ENCODE results near the gene ZNF507. TPM values are rescaled to one million over a fixed set of nuclear protein-coding genes. Genes with fewer than 3 reads are reported as not detected.

Gene ZNF507
- total and polyA plus RNA-seq, 2 of the 8 experiments (the other 6 are each of a cell fraction or from before 2014, with no cell fraction given): 8.6 to 28.8 TPM

DNA sequence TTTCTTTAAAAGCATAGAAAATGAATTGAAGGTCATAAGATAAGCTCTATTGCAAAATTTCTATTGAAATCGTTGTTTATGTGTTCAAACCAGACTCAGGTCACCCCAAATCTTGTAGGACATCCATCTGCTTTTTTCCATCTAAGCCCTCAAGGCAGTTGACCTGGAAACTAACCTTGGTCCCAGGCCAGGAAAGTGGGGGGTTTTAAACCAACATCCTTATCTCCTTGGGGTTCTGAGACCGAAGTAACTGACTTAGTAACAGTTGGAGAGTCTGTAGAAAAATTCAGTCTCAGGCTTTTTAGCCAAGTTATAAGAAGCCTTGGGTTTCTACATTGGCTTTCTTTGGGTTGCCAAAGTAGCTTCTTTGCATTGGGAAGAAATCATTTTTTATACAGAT, 23.4 kb downstream of the ZNF507 start:
- H3K4me3 ChIP-seq (ENCODE audit: extremely low read depth in 1 of 4, insufficient read depth in 2 of 4, low read depth in 3 of 4, low read length in 4 of 4): no peak overlapping the region
- no peak overlapping the region for H3K9ac ChIP-seq (replicated peaks in 1 of 4; ENCODE audit: extremely low read depth in 1 of 4, low read depth in 3 of 4, low read length in 3 of 4)
- DNase-seq (ENCODE audit: low read depth in 1 of 2, low spot score in 2 of 2) (no peak), FAIRE-seq (no peak)
- H3K18ac ChIP-seq (ENCODE audit: extremely low read depth, low read length): no peak overlapping the region
- WGBS, 2 experiments (ENCODE audit: extremely low coverage in 1 of 2, insufficient coverage in 1 of 2, insufficient read length in 1 of 2, insufficient replicate concordance in 2 of 2, low coverage in 1 of 2, low lambda C conversion rate in 2 of 2, missing lambda C conversion rate in 1 of 2): 94% methylated on average over 2 of the region's 2 CpGs; no CpG with 5 or more reads in 1 of the 2 experiments
- H3K56ac ChIP-seq (replicated peaks; ENCODE audit: insufficient read length, low read depth, low read length): no peak overlapping the region
- no peak overlapping the region for H3K23ac ChIP-seq (ENCODE audit: insufficient read length)
- CTCF ChIA-PET (ENCODE audit: partially characterized antibody): interaction anchor here (0.8 to 2.1 kb wide), 4 partner anchors 8 to 145 kb away, joined by 3 to 5 read pairs (median 3); no protein-coding TSS in a partner anchor
- no peaks in the 10 kb centered on the region; the same call in 1 of the 2 replicates for H3K79me1 ChIP-seq (ENCODE audit: low read depth, low read length)
- H3K9me3 ChIP-seq (ENCODE audit: insufficient read depth in 2 of 2, low read depth in 1 of 2, low read length in 1 of 2): 0 out of 4 replicates have a peak, but pooled peaks cover 0 to 1% of the 10 kb centered on the region in 2 experiments
- no peak overlapping the region for H3K27ac ChIP-seq (ENCODE audit: low read depth, low read length)
- no peak overlapping the region for H4K91ac ChIP-seq (replicated peaks; ENCODE audit: insufficient read length, low read length)
- no peak overlapping the region for H4K8ac ChIP-seq (ENCODE audit: extremely low read depth, insufficient read depth, low read length)
- no peak overlapping the region for H3K4ac ChIP-seq (replicated peaks; ENCODE audit: insufficient read length, low read depth, low read length)
- H2BK12ac ChIP-seq (ENCODE audit: low read depth, low read length): no peak overlapping the region
- H2BK15ac ChIP-seq (ENCODE audit: low read length): no peak overlapping the region
- H3K23me2 ChIP-seq (ENCODE audit: low read depth, low read length): no peaks in the 10 kb centered on the region
- H3K27me3 ChIP-seq (replicated peaks in 1 of 4; ENCODE audit: control insufficient read depth in 3 of 4, extremely low read depth in 1 of 4, insufficient read depth in 3 of 4, low read length in 3 of 4): no peaks in the 10 kb centered on the region
- no peak overlapping the region for H2BK20ac ChIP-seq (ENCODE audit: low read length)
- H2AK5ac ChIP-seq (ENCODE audit: low read depth, low read length): no peak overlapping the region
- no peak overlapping the region for H2BK5ac ChIP-seq (ENCODE audit: low read depth, low read length)
- H3K14ac ChIP-seq (ENCODE audit: insufficient read length): no peak overlapping the region
- H3K36me3 ChIP-seq (ENCODE audit: control insufficient read depth in 2 of 4, insufficient read depth in 4 of 4, low read length in 3 of 4): peaks cover 5 to 25% (median 14%) of the 10 kb centered on the region in 4 experiments
- no peak overlapping the region for H4K5ac ChIP-seq (ENCODE audit: insufficient read length, low read depth, low read length)
- no peak overlapping the region for H3K4me2 ChIP-seq (ENCODE audit: insufficient read depth in 1 of 2, low read depth in 2 of 2, low read length in 2 of 2)
- H2AFZ ChIP-seq (ENCODE audit: low read length): no peak overlapping the region
- H2BK120ac ChIP-seq (replicated peaks; ENCODE audit: low read depth, low read length): no peak overlapping the region
- peaks cover 0 to 4% (median 0%) of the 10 kb centered on the region in 4 experiments; a peak in 2 of 7 replicates for H3K4me1 ChIP-seq (replicated peaks in 1 of 4; ENCODE audit: control insufficient read depth in 3 of 4, insufficient read depth in 4 of 4, low read length in 3 of 4)
- POLR2A ChIA-PET (ENCODE audit: partially characterized antibody): interaction anchor here (1.1 to 1.9 kb wide), 3 partner anchors 9 to 59 kb away, joined by 3 to 4 read pairs (median 3); no protein-coding TSS in a partner anchor
- H3K79me2 ChIP-seq (ENCODE audit: control insufficient read depth in 1 of 2, insufficient read depth in 2 of 2, low read length in 2 of 2): peaks cover 8 to 50% of the 10 kb centered on the region in 2 experiments
- peaks cover under 1 to 11% of the 10 kb centered on the region in 2 experiments for H4K20me1 ChIP-seq (replicated peaks in 1 of 2; ENCODE audit: control insufficient read depth in 1 of 2, insufficient read depth in 2 of 2, low read length in 2 of 2)
- TF ChIP-seq FOSL1 (IDR thresholded peaks at IDR 0.05; ENCODE audit: insufficient read depth, low read depth, low read length) (no peak), TBP (IDR thresholded peaks at IDR 0.05; ENCODE audit: low read depth, low read length) (no peak), RAD21 (IDR thresholded peaks at IDR 0.05 in 1 of 2, conservative IDR thresholded peaks at IDR 0.05 in 1 of 2; ENCODE audit: low read depth in 2 of 2, low read length in 2 of 2) (no peak)
- TF ChIP-seq, protein P1, sequence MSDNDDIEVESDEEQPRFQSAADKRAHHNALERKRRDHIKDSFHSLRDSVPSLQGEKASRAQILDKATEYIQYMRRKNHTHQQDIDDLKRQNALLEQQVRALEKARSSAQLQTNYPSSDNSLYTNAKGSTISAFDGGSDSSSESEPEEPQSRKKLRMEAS (IDR thresholded peaks at IDR 0.05): no peak
- TF ChIP-seq, protein P2, sequence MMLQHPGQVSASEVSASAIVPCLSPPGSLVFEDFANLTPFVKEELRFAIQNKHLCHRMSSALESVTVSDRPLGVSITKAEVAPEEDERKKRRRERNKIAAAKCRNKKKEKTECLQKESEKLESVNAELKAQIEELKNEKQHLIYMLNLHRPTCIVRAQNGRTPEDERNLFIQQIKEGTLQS (IDR thresholded peaks at IDR 0.05; ENCODE audit: insufficient read depth, low read depth, low read length): no peak
